Panc1 (cell line): ENCODE results near the gene PBX1.

Source experiments
- CTCF ChIP-seq: fragments of 450-650 bp; IDR thresholded peaks from 2 replicates; pipeline ENCODE4 v1.5.1; 2017; ENCODE audit warnings: mild to moderate bottlenecking
- POLR2AphosphoS5 ChIP-seq: IDR thresholded peaks from 2 replicates; pipeline ENCODE4 v1.6.1; 2012; ENCODE audit warnings: mild to moderate bottlenecking, low read depth, low read length, moderate library complexity
- TCF7L2 ChIP-seq: IDR thresholded peaks from 2 replicates; pipeline ENCODE4 v1.6.1; 2011; ENCODE audit warnings: mild to moderate bottlenecking, low read depth, low read length, inconsistent platforms

DNA sequence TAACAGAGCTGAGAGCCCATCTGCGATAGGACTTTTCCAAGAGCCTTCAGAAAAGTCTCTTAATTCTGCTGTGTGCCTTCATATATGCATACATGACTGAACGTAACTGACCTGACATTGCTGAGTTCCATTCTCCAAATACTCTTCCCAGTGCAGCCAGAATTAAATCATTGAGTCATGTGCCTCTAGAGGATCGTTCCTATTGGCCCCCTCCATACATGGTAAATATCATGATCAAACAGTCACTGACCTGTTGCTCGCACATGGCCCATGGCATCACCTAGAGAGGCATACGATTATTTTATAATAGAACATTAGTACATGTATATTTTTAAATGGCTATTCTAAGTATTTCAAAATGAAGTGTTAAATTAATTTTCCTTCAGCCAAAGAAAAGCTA lies 186.8 kb downstream of the PBX1 start:
- no peak for TF ChIP-seq CTCF
- no peak for TF ChIP-seq POLR2AphosphoS5
- no peak for TF ChIP-seq TCF7L2
